ENCODE results near the gene ESM1. TPM values are rescaled to one million over a fixed set of nuclear protein-coding genes. Genes with fewer than 3 reads are reported as not detected.

ESM1 gene
- total RNA-seq, 2 experiments from 2014 or later = not detected

DNA sequence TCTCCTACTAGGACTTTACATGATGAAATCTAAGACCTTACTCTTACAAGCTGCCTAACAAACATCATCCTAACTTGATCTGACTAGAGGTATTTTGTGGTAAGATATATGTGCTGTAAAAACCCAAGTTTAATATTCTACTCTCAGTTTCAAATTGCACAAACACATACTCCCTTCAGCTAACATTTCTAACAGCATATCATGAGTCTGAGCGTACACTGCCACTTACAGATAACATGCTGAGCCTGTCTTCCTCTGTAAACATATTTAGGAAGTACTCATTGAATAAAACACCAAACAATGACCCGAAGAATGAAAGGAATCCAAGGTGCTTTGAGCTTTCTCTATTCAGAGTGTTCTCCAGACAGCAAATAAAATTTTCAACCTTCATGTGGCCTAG, 7.9 kb upstream of the ESM1 start:
- Histone ChIP-seq H3K4me3 (ENCODE audit: low read length) (no peak overlapping the region), H3K9me3 (ENCODE audit: control insufficient read depth in 1 of 2, insufficient read depth in 1 of 2, low read length in 2 of 2) (no peaks in the 10 kb centered on the region), H3K27me3 (ENCODE audit: control insufficient read depth in 1 of 2, insufficient read depth in 2 of 2, low read length in 2 of 2) (no peaks in the 10 kb centered on the region), H3K27ac (ENCODE audit: low read depth in 1 of 2, low read length in 2 of 2) (no peak overlapping the region), H3K36me3 (ENCODE audit: insufficient read depth, low read length) (no peaks in the 10 kb centered on the region), H3K4me1 (ENCODE audit: insufficient read depth, low read length) (peaks cover 18% of the 10 kb centered on the region)
- no peak overlapping the region for H3K4me3 Mint-ChIP-seq
- DNase-seq (no peak), ATAC-seq (ENCODE audit: poor library complexity) (no peak)
- TF ChIP-seq, protein P1, sequence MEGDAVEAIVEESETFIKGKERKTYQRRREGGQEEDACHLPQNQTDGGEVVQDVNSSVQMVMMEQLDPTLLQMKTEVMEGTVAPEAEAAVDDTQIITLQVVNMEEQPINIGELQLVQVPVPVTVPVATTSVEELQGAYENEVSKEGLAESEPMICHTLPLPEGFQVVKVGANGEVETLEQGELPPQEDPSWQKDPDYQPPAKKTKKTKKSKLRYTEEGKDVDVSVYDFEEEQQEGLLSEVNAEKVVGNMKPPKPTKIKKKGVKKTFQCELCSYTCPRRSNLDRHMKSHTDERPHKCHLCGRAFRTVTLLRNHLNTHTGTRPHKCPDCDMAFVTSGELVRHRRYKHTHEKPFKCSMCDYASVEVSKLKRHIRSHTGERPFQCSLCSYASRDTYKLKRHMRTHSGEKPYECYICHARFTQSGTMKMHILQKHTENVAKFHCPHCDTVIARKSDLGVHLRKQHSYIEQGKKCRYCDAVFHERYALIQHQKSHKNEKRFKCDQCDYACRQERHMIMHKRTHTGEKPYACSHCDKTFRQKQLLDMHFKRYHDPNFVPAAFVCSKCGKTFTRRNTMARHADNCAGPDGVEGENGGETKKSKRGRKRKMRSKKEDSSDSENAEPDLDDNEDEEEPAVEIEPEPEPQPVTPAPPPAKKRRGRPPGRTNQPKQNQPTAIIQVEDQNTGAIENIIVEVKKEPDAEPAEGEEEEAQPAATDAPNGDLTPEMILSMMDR (IDR thresholded peaks at IDR 0.05) = no peak
- H3K36me3 Mint-ChIP-seq (ENCODE audit: low read depth) = no peaks in the 10 kb centered on the region
- intact Hi-C loops (cut with DNase I, micrococcal nuclease) = no loop called here
- ChIA-PET POLR2A (interaction anchor here (0.9 kb wide), 1 partner anchor 51 kb away, joined by 3 read pairs; no protein-coding TSS in a partner anchor), CTCF (interaction anchor here (1.1 kb wide), 1 partner anchor 49 kb away, joined by 4 read pairs; no protein-coding TSS in a partner anchor)
- H3K27me3 Mint-ChIP-seq = no peaks in the 10 kb centered on the region
- no peaks in the 10 kb centered on the region for H3K9me3 Mint-ChIP-seq
- no peak overlapping the region for H3K27ac Mint-ChIP-seq
- peaks cover 28% of the 10 kb centered on the region for H3K4me1 Mint-ChIP-seq (ENCODE audit: low read depth)

DNA sequence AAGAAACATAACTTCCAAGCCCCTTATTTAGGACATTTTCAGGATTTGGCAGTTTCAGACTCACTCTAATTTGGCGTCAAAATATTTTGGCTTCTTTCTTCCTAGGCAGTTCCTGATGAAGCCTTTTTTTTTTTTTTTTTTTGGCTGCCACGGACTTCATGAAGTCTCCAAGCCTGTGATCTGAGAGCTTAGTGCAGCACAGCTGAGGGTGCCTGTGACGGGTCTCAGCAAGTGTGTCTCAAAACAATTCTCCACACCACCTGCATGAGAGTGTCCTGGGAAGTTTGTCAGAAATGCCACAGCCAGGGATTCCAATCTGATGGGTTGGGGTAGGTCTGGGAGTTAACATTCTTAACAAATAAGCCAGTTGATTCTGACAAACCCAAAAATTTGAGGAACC, 6.0 kb upstream of the ESM1 start:
- no peak overlapping the region for H3K27ac ChIP-seq (ENCODE audit: low read depth in 1 of 2, low read length in 2 of 2)
- CTCF ChIA-PET = no interaction called here
- no peaks in the 10 kb centered on the region for H3K9me3 Mint-ChIP-seq
- peaks cover 47% of the 10 kb centered on the region for H3K4me1 Mint-ChIP-seq (ENCODE audit: low read depth)
- DNase-seq (no peak), ATAC-seq (ENCODE audit: poor library complexity) (no peak)
- no peaks in the 10 kb centered on the region for H3K27me3 Mint-ChIP-seq
- H3K27me3 ChIP-seq (ENCODE audit: control insufficient read depth in 1 of 2, insufficient read depth in 2 of 2, low read length in 2 of 2) = no peaks in the 10 kb centered on the region
- H3K4me3 Mint-ChIP-seq = no peak overlapping the region
- no peaks in the 10 kb centered on the region for H3K36me3 ChIP-seq (ENCODE audit: insufficient read depth, low read length)
- POLR2A ChIA-PET = no interaction called here
- no peaks in the 10 kb centered on the region for H3K9me3 ChIP-seq (ENCODE audit: control insufficient read depth in 1 of 2, insufficient read depth in 1 of 2, low read length in 2 of 2)
- no peak overlapping the region for H3K27ac Mint-ChIP-seq
- H3K4me3 ChIP-seq (ENCODE audit: low read length) = no peak overlapping the region
- TF ChIP-seq, protein P1 (IDR thresholded peaks at IDR 0.05) = no peak
- intact Hi-C loops (cut with DNase I, micrococcal nuclease) = no loop called here
- no peaks in the 10 kb centered on the region for H3K36me3 Mint-ChIP-seq (ENCODE audit: low read depth)
- peaks cover 25% of the 10 kb centered on the region for H3K4me1 ChIP-seq (ENCODE audit: insufficient read depth, low read length)

DNA sequence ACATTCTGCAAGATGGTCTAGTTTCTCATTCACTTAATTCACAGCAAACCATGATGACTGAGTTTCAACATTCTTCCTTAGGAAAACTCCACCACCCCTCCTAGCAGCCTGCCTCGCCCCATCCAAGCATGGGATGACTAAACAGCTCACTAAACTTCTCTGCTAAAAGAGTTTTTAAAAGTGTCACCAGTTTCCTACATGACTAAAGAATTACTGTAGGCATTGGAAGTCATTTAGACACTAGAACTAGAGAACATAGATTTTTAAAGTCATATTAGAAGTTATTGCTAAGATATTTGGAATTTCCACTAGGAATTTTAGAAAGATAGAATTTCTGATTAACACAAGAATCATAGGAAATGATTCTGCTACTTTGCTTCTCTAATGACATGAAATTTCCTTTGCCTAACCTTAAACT, 5.5 kb upstream of the ESM1 start:
- Histone ChIP-seq H3K27me3 (ENCODE audit: control insufficient read depth in 1 of 2, insufficient read depth in 2 of 2, low read length in 2 of 2) (no peaks in the 10 kb centered on the region), H3K4me1 (ENCODE audit: insufficient read depth, low read length) (peaks cover 25% of the 10 kb centered on the region), H3K36me3 (ENCODE audit: insufficient read depth, low read length) (no peaks in the 10 kb centered on the region), H3K4me3 (ENCODE audit: low read length) (no peak overlapping the region), H3K9me3 (ENCODE audit: control insufficient read depth in 1 of 2, insufficient read depth in 1 of 2, low read length in 2 of 2) (no peaks in the 10 kb centered on the region), H3K27ac (ENCODE audit: low read depth in 1 of 2, low read length in 2 of 2) (no peak overlapping the region)
- no peak overlapping the region for H3K4me3 Mint-ChIP-seq
- H3K36me3 Mint-ChIP-seq (ENCODE audit: low read depth) = no peaks in the 10 kb centered on the region
- ATAC-seq (ENCODE audit: poor library complexity) (no peak), DNase-seq (no peak)
- ChIA-PET CTCF (no interaction called here), POLR2A (no interaction called here)
- no peaks in the 10 kb centered on the region for H3K9me3 Mint-ChIP-seq
- TF ChIP-seq, protein P1 (IDR thresholded peaks at IDR 0.05) = no peak
- intact Hi-C loops (cut with DNase I, micrococcal nuclease) = no loop called here
- H3K4me1 Mint-ChIP-seq (ENCODE audit: low read depth) = peaks cover 52% of the 10 kb centered on the region
- H3K27me3 Mint-ChIP-seq = no peaks in the 10 kb centered on the region
- no peak overlapping the region for H3K27ac Mint-ChIP-seq

All from CD4-positive, alpha-beta T cell (primary cell).